B cell (primary cell): ENCODE data around the gene VPS51. TPM values are rescaled to one million over a fixed set of nuclear protein-coding genes. Genes with fewer than 3 reads are reported as not detected.

ENCODE experiments used
- ATAC-seq: fragments of 200-7000 bp; cut with Tn5 transposase; one replicate; pipeline ENCODE4 v1.10.0; 2021; ENCODE audit warnings: low read depth, mild to moderate bottlenecking, moderate number of reproducible peaks, moderate library complexity
- CTCF ChIA-PET: fragments of 350-600 bp; sonication (Branson Sonifier 250); formaldehyde crosslinking; loops from one replicate; lab custom pipeline; 2021; ENCODE audit warnings: antibody characterized with exemption, inconsistent platforms; lab: Charles Lee
- POLR2A ChIA-PET: fragments of 350-600 bp; sonication (Branson Sonifier 250); formaldehyde crosslinking; loops from one replicate; lab custom pipeline; 2021; ENCODE audit warnings: antibody characterized with exemption; lab: Charles Lee
- DNase-seq: peaks from one replicate; pipeline ENCODE4 v3.0.0; 2013
- H2AFZ ChIP-seq: 2 replicates; pipeline ENCODE4 v1.6.1; 2012; ENCODE audit warnings: mild to moderate bottlenecking, low read depth, low read length; ENCODE audit not compliant: insufficient read depth, poor library complexity, severe bottlenecking
- H3K27ac ChIP-seq, 2 donors: 1 replicate in 1 of 2; 2 replicates in 1 of 2; pipeline ENCODE4 v1.5.1; 2012 to 2013; ENCODE audit warnings: low read length in 2 of 2, mild to moderate bottlenecking in 2 of 2, moderate library complexity in 1 of 2
- H3K27me3 ChIP-seq, 4 experiments: fragments of 200-600 bp in 1 of 4; sonication (generic) in 1 of 4; replicated peaks in 1 of 4; 1 replicate in 2 of 4; 2 replicates in 2 of 4; pipeline versions ENCODE4 v1.6.1 to v1.7.0; 2013 to 2016; ENCODE audit warnings: low read length in 3 of 4, mild to moderate bottlenecking in 2 of 4, mixed read lengths in 1 of 4, moderate library complexity in 1 of 4; ENCODE audit not compliant: insufficient read depth in 4 of 4, control insufficient read depth in 3 of 4; ENCODE audit errors: control extremely low read depth in 1 of 4
- H3K36me3 ChIP-seq, 2 experiments: replicated peaks in 1 of 2; 1 replicate in 1 of 2; 2 replicates in 1 of 2; pipeline versions ENCODE4 v1.6.1 to v1.7.1; 2013; ENCODE audit warnings: low read length in 1 of 2; ENCODE audit not compliant: insufficient read depth in 2 of 2, control insufficient read depth in 1 of 2; ENCODE audit errors: control extremely low read depth in 1 of 2, extremely low read depth in 1 of 2
- H3K4me1 ChIP-seq, 2 donors: fragments of 200-600 bp in 1 of 2; sonication (generic) in 1 of 2; 1 replicate in 1 of 2; 2 replicates in 1 of 2; pipeline versions ENCODE4 v1.5.1 to v1.6.1; 2013 to 2017; ENCODE audit warnings: low read length in 2 of 2; ENCODE audit not compliant: control insufficient read depth in 2 of 2, insufficient read depth in 2 of 2
- H3K4me2 ChIP-seq: replicated peaks from 2 replicates; pipeline ENCODE3; 2012; ENCODE audit warnings: mild to moderate bottlenecking, low read depth, low read length; ENCODE audit not compliant: poor library complexity, severe bottlenecking
- H3K4me3 ChIP-seq, 5 experiments: fragments of 200-600 bp in 1 of 5; sonication (generic) in 1 of 5; 1 replicate in 3 of 5; 2 replicates in 2 of 5; pipeline versions ENCODE4 v1.5.1 to v1.7.0; 2011 to 2016; ENCODE audit warnings: low read length in 4 of 5, mild to moderate bottlenecking in 4 of 5, low read depth in 2 of 5, control low read depth in 1 of 5, moderate library complexity in 1 of 5; ENCODE audit not compliant: insufficient read depth in 1 of 5; ENCODE audit errors: control extremely low read depth in 1 of 5, extremely low read depth in 1 of 5
- H3K79me2 ChIP-seq: fragments of 200-600 bp; sonication (generic); one replicate; pipeline ENCODE4 v1.6.0; 2016; ENCODE audit warnings: low read length; ENCODE audit not compliant: control insufficient read depth, insufficient read depth
- H3K9ac ChIP-seq: fragments of 200-600 bp; sonication (generic); 2 replicates; pipeline ENCODE4 v1.6.1; 2017; ENCODE audit warnings: mild to moderate bottlenecking, low read length, moderate library complexity
- H3K9me3 ChIP-seq, 3 donors: one replicate each; pipeline versions ENCODE4 v1.6.1 to v1.7.1; 2013; ENCODE audit warnings: low read length in 2 of 3; ENCODE audit not compliant: control insufficient read depth in 2 of 3, insufficient read depth in 1 of 3; ENCODE audit errors: control extremely low read depth in 1 of 3
- H4K20me1 ChIP-seq: 2 replicates; pipeline ENCODE4 v1.6.0; 2012; ENCODE audit warnings: mild to moderate bottlenecking, low read length; ENCODE audit not compliant: insufficient read depth, control insufficient read depth, poor library complexity, severe bottlenecking
- H3K27ac Mint-ChIP-seq: one replicate; pipeline ENCODE4 v1.8.0; 2021; ENCODE audit warnings: mixed read lengths
- H3K27me3 Mint-ChIP-seq: one replicate; pipeline ENCODE4 v1.8.0; 2021; ENCODE audit warnings: mixed read lengths
- H3K4me1 Mint-ChIP-seq: one replicate; pipeline ENCODE4 v1.8.0; 2021; ENCODE audit warnings: mixed read lengths
- H3K4me3 Mint-ChIP-seq: one replicate; pipeline ENCODE4 v1.8.0; 2021; ENCODE audit warnings: mixed read lengths
- H3K9me3 Mint-ChIP-seq: one replicate; pipeline ENCODE4 v1.8.0; 2022; ENCODE audit warnings: mixed read lengths; ENCODE audit not compliant: insufficient read depth
- CTCF ChIP-seq: fragments of 200-600 bp; IDR thresholded peaks from one replicate; pipeline ENCODE4 v1.8.0; 2022; ENCODE audit warnings: antibody characterized with exemption, mild to moderate bottlenecking
- EZH2 ChIP-seq: IDR thresholded peaks from 2 replicates; pipeline ENCODE4 v1.6.1; 2012; ENCODE audit warnings: borderline replicate concordance, low read depth, mild to moderate bottlenecking, moderate library complexity, low read length; ENCODE audit not compliant: insufficient read depth, poor library complexity, severe bottlenecking
- WGBS: methylation state at CpG from one replicate; pipeline ENCODE4 v1.1.5; 2013; ENCODE audit warnings: missing lambda C conversion rate; ENCODE audit not compliant: insufficient coverage; 5-methylcytosine and 5-hydroxymethylcytosine counted together
- intact Hi-C: fragments of 100-400 bp; cut with micrococcal nuclease; formaldehyde crosslinking; loops from one replicate; pipeline ENCODE4 v1.10.0; 2022
- polyA plus RNA-seq: library from polyadenylated mRNA; depleted of rRNA; stranded (reverse); fragments of >200 nt; gene quantifications from 2 replicates; pipeline ENCODE4 v1.2.3, GENCODE V29; 2012
- total RNA-seq, 2 donors: library from RNA; stranded (reverse); fragments of 120-200 nt in 1 of 2; gene quantifications; 1 replicate in 1 of 2; 2 replicates in 1 of 2; pipeline versions ENCODE4 v1.2.3 to v1.2.4, GENCODE V29; 2013 to 2022

Gene VPS51
- total and polyA plus RNA-seq, 2 donors (not counting 1 experiment from before 2014, with no cell fraction given): 206 to 223 TPM

GRCh38 chr11:65056999-65057398 lies 39.0 kb upstream of the VPS51 start:
- H3K27me3 Mint-ChIP-seq: no peaks in the 10 kb centered on the region
- H3K9ac ChIP-seq: no peak overlapping the region
- H3K9me3 ChIP-seq: peaks cover 0 to 3% (median 0%) of the 10 kb centered on the region in 3 donors
- ChIA-PET CTCF (interaction anchor here (1.3 kb wide), 1 partner anchor 43 kb away, joined by 3 read pairs; the partner anchor contains the start of gene ARL2), POLR2A (interaction anchor here (0.7 kb wide), 1 partner anchor 36 kb away, joined by 4 read pairs; no protein-coding TSS in a partner anchor)
- H3K36me3 ChIP-seq: no peaks in the 10 kb centered on the region
- no peak overlapping the region for H3K27ac Mint-ChIP-seq
- no peak for DNase-seq
- no peak overlapping the region for H2AFZ ChIP-seq
- ATAC-seq: no peak
- no peak overlapping the region for H3K4me3 Mint-ChIP-seq
- H3K9me3 Mint-ChIP-seq: no peaks in the 10 kb centered on the region
- peaks cover 10 to 14% of the 10 kb centered on the region in 2 donors for H3K4me1 ChIP-seq
- H3K4me1 Mint-ChIP-seq: peaks cover 17% of the 10 kb centered on the region
- H4K20me1 ChIP-seq: no peaks in the 10 kb centered on the region
- WGBS: 86% methylated on average over 3 of the region's 6 CpGs
- H3K79me2 ChIP-seq: no peaks in the 10 kb centered on the region
- TF ChIP-seq CTCF (no peak), EZH2 (no peak)
- H3K4me3 ChIP-seq: no peak overlapping the region
- H3K27me3 ChIP-seq: peaks cover 0 to 2% (median 1%) of the 10 kb centered on the region in 4 experiments
- intact Hi-C loops: no loop called here
- H3K4me2 ChIP-seq: no peak overlapping the region
- H3K27ac ChIP-seq: no peak overlapping the region

GRCh38 chr11:65057526-65057925 lies 38.5 kb upstream of the VPS51 start:
- Mint-ChIP-seq H3K27me3 (no peaks in the 10 kb centered on the region), H3K4me1 (peaks cover 17% of the 10 kb centered on the region), H3K27ac (no peak overlapping the region), H3K4me3 (no peak overlapping the region), H3K9me3 (no peaks in the 10 kb centered on the region)
- ATAC-seq (no peak), DNase-seq (no peak)
- Histone ChIP-seq H3K79me2 (no peaks in the 10 kb centered on the region), H3K27me3 (peaks cover 0 to 2% (median 1%) of the 10 kb centered on the region in 4 experiments), H3K9ac (no peak overlapping the region), H3K4me3 (no peak overlapping the region), H3K36me3 (no peaks in the 10 kb centered on the region), H2AFZ (no peak overlapping the region), H4K20me1 (no peaks in the 10 kb centered on the region), H3K9me3 (peaks cover 0 to 3% (median 0%) of the 10 kb centered on the region in 3 donors), H3K4me2 (no peak overlapping the region), H3K27ac (no peak overlapping the region), H3K4me1 (peaks cover 10 to 14% of the 10 kb centered on the region in 2 donors)
- intact Hi-C loops: no loop called here
- TF ChIP-seq EZH2 (no peak), CTCF (no peak)
- 98% methylated on average over 4 of the region's 7 CpGs for WGBS
- ChIA-PET POLR2A (interaction anchor here (0.7 kb wide), 1 partner anchor 36 kb away, joined by 4 read pairs; no protein-coding TSS in a partner anchor), CTCF (interaction anchor here (1.3 kb wide), 1 partner anchor 43 kb away, joined by 3 read pairs; the partner anchor contains the start of gene ARL2)
